ENCODE measurements around the gene UACA. TPM values are rescaled to one million over a fixed set of nuclear protein-coding genes. Genes with fewer than 3 reads are reported as not detected.
"Not testable (repeated sequence)": the region's sequence is repeated elsewhere in the genome, so short reads cannot be mapped to it uniquely, and the experiment has no call there.

The UACA gene, protein sequence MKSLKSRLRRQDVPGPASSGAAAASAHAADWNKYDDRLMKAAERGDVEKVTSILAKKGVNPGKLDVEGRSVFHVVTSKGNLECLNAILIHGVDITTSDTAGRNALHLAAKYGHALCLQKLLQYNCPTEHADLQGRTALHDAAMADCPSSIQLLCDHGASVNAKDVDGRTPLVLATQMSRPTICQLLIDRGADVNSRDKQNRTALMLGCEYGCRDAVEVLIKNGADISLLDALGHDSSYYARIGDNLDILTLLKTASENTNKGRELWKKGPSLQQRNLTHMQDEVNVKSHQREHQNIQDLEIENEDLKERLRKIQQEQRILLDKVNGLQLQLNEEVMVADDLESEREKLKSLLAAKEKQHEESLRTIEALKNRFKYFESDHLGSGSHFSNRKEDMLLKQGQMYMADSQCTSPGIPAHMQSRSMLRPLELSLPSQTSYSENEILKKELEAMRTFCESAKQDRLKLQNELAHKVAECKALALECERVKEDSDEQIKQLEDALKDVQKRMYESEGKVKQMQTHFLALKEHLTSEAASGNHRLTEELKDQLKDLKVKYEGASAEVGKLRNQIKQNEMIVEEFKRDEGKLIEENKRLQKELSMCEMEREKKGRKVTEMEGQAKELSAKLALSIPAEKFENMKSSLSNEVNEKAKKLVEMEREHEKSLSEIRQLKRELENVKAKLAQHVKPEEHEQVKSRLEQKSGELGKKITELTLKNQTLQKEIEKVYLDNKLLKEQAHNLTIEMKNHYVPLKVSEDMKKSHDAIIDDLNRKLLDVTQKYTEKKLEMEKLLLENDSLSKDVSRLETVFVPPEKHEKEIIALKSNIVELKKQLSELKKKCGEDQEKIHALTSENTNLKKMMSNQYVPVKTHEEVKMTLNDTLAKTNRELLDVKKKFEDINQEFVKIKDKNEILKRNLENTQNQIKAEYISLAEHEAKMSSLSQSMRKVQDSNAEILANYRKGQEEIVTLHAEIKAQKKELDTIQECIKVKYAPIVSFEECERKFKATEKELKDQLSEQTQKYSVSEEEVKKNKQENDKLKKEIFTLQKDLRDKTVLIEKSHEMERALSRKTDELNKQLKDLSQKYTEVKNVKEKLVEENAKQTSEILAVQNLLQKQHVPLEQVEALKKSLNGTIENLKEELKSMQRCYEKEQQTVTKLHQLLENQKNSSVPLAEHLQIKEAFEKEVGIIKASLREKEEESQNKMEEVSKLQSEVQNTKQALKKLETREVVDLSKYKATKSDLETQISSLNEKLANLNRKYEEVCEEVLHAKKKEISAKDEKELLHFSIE (N-terminal part only)
- total RNA-seq (2014; rRNA removed; shearing (Covaris generic); ENCODE audit: low replicate concordance), result 8.0 and 16.2 TPM in 2 replicates

- in situ Hi-C loops (cut with HindIII; ENCODE audit: low pct_unique_long_range_greater_than_20kb, low sequenced_read_pairs), result no loop called here
- peak; percentile 100 for DNase-seq (ENCODE audit: low read depth)
Measured at GRCh38 chr15:70763120-70763949, at the start of gene UACA. UACA (minus strand) TSS chr15:70763558; CDS start chr15:70763407, 151 bp downstream.

DNA sequence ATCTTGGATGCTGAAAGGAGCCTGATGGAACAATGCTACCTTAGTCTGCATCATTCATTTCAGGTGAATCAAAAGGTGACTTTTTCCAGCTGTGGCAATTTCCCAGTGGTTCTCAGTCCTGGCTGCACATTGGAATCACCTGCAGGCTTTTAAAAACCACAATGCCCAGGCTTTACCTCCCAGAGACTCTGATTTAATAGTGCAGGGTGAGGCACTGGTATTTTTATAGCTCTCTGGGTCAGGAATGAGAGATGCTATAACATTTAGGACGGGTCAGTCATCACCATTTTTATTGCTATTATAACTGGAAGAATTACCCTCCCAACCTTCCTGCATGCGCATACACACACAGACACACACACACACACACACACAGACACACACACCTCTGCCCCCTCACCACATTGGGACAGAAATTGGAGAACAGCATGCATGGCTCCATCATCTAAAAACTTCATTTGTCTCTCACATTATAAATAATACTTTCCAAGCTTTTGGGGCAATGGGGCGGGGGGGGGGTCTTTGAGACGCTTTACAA is 49.5 kb upstream of the UACA start:
- DNase-seq (ENCODE audit: low read depth), result no peak
- in situ Hi-C loops (cut with HindIII; ENCODE audit: low pct_unique_long_range_greater_than_20kb, low sequenced_read_pairs), result no loop called here

DNA sequence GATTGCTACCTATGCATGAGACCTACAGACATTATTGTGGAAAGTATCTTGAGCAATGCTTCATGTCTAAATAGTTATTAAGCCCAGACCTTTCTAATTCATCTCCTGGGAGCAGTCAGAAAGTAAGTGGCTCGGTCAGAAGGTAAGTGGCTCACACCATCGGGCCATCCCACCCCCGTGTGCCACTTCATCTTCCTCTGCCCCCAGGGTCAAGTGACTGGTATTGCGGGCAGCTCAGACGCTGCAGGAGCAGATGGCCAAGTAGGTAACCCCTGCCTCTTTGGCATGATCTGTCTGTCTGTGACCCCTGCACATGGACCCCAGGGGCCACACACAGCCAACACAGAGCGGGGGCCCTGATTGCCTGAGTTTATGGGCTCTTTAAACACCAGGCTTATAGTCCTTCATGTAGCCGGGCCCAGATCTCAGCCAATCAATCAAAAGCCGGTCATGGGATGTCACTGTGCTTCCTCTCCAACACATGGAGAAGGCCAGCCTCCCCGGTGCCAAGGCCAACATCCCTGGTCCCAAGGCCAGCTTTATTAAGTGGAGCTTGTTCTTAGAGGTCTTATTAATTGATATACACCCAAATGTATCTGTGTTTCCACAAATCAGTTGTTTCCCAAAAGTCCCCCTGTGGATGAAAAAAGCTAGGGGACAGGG is 47.7 kb upstream of the UACA start:
- in situ Hi-C loops (cut with HindIII; ENCODE audit: low pct_unique_long_range_greater_than_20kb, low sequenced_read_pairs), result no loop called here
- no peak for DNase-seq (ENCODE audit: low read depth)

DNA sequence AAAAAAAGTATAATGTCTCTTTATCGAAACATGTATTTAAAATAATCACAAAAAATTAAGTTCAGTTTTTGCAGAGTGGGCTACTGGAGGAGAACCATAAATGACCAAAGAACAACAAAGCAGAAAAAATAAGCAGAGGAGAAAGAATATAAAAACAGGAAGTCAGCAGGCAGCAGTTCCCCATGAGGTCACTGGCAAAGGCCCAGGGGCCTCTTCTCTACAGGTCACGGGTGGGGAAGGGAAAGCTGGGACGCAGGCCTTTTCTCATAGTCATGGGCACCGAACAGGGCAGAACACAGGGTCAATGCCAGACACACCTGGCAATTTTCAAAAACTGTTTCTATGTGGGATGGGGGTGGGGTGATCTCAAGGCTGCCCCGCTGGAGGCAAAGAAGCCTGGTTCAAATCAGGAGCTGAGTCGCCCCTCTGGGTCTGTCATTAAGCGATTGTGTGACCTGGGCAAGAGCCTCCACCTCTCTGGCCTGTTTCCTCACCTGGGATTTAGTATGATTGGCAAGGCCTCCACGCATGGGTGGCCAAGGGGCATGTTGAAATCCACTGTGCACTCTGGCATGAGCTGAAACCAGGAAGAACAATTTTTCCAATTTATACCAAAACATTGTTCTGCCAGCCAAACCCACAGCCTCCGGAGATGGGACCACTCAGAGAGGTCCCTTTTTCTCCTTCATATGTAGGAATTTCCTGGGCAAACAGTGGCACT is 43.8 kb upstream of the UACA start:
- DNase-seq (ENCODE audit: low read depth), result peak; percentile 47

DNA sequence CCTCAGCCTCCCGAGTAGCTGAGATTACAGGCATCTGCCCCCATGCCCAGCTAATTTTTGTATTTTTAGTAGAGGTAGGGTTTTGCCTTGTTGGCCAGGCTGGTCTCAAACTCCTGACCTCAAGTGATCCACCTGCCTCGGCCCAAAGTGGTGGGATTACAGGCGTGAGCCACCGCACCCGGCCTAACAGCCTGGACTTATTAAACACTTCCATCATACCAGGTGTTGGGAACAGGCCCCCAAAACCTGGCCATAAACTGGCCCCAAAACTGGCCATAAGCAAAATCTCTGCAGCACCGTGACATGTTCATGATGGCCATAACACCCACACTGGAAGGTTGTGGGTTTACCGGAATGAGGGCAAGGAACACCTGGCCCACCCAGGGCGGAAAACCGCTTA is 41.0 kb upstream of the UACA start:
- in situ Hi-C loops (cut with HindIII; ENCODE audit: low pct_unique_long_range_greater_than_20kb, low sequenced_read_pairs); DNase-seq (ENCODE audit: low read depth): not testable (repeated sequence)

More for the DNA sequence above, 43.8 kb upstream of the UACA start:
- in situ Hi-C loops (cut with HindIII; ENCODE audit: low pct_unique_long_range_greater_than_20kb, low sequenced_read_pairs), result no loop called here

DNA sequence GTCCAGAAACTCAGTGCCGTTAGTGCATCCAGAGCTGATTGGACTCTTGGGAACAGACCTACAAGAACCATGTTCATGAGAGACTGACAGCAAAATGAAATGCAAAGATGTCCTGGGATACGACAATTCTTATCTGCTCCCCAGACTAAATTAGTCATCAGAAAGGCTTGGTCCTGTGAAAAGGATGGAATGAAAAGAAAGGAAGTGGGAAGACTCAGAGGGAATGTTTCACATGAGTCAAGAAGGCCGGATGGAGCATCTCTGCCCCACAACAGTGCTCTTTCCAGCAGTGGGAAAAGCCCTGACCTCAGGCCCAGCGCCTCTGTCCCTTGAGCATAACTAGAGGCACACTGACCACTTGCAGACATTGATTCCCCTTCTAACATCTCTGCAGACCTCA is 39.3 kb upstream of the UACA start:
- in situ Hi-C loops (cut with HindIII; ENCODE audit: low pct_unique_long_range_greater_than_20kb, low sequenced_read_pairs), result no loop called here
- no peak for DNase-seq (ENCODE audit: low read depth)

GRCh38 chr15:70801109-70801508 is 37.8 kb upstream of the UACA start:
- DNase-seq (ENCODE audit: low read depth), result no peak
- in situ Hi-C loops (cut with HindIII; ENCODE audit: low pct_unique_long_range_greater_than_20kb, low sequenced_read_pairs), result no loop called here

- in situ Hi-C loops (cut with HindIII; ENCODE audit: low pct_unique_long_range_greater_than_20kb, low sequenced_read_pairs), result no loop called here
- peak; percentile 70 for DNase-seq (ENCODE audit: low read depth)
Measured at GRCh38 chr15:70799667-70800450, 36.5 kb upstream of the UACA start.

- in situ Hi-C loops (cut with HindIII; ENCODE audit: low pct_unique_long_range_greater_than_20kb, low sequenced_read_pairs), result no loop called here
- no peak for DNase-seq (ENCODE audit: low read depth)
Measured at GRCh38 chr15:70797464-70797863, 34.1 kb upstream of the UACA start.

- no peak for DNase-seq (ENCODE audit: low read depth)
- in situ Hi-C loops (cut with HindIII; ENCODE audit: low pct_unique_long_range_greater_than_20kb, low sequenced_read_pairs), result no loop called here
Measured at GRCh38 chr15:70796516-70797310, 33.4 kb upstream of the UACA start.

DNA sequence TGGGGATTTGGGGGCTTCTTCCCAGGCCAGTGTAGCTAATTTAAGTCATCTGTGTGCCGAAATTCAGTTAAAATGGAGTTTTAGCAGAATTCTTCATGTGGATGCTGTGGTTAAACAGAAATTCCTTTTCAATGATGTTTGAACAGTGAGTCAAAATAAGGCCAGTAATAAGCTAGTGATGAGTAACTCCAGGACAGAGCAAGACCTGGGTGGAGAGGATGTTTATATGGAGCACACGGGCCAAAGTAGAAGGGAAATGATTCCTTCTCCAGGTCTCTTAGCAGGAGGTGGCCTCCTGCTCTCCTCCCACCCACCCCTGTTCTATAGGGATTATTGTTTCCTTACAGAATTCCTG is 31.9 kb upstream of the UACA start:
- in situ Hi-C loops (cut with HindIII; ENCODE audit: low pct_unique_long_range_greater_than_20kb, low sequenced_read_pairs), result no loop called here
- peak; percentile 80 for DNase-seq (ENCODE audit: low read depth)

DNA sequence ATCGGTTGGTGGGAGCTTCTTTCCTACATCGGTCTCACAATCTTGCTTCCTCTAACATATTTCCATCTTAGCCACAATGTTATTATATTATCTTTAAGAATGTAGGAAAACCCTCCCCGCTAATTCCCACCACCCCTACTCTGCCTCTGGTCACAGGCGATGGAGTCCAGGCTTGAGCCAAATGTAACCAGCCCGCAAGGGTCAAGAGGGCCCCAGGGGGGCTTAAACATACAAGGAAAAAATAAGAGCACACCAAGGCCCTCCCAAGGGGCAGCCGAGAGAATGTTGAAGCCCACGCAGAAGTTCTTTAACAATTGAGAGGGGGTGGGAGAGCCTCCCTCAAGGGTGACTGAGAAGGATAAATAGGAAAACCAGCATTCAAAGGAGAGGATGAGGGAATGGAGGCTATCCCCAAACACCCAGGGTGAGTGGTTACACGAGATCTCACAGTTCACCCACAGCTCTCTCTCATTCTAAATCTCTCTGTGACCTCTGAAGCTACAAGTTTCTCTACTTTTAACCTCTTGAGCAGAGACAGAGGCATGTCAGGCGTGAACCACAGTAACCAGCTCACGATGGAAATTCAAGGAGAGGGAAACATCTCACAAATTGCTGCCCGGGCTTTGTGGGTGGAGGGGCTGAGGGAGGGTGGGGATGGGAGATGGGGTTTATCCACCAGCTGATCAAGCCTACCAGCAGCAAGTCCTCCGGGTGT is 31.4 kb upstream of the UACA start:
- in situ Hi-C loops (cut with HindIII; ENCODE audit: low pct_unique_long_range_greater_than_20kb, low sequenced_read_pairs), result no loop called here
- DNase-seq (ENCODE audit: low read depth), result no peak

DNA sequence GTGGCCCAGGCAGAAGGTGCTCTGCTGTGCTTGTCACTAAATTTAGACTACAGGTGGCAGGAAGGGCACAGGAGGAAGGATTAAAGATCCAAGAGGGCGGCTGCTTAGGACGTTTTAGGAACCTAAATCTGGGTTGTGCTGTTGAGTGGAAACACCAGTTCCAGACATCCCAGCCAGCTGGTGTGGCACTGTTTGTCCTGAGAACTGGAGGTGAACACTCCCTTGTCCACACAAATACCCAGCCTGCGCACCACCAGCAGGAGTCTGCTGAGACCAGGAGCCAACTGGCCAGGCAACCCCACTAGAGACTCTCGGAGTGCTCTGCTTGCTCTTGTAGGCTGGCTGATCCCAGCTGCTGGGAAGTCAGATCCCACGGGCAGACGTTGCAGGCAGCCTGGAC is 30.3 kb upstream of the UACA start:
- DNase-seq (ENCODE audit: low read depth), result no peak
- in situ Hi-C loops (cut with HindIII; ENCODE audit: low pct_unique_long_range_greater_than_20kb, low sequenced_read_pairs), result no loop called here

- in situ Hi-C loops (cut with HindIII; ENCODE audit: low pct_unique_long_range_greater_than_20kb, low sequenced_read_pairs), result no loop called here
- DNase-seq (ENCODE audit: low read depth), result peak; percentile 73
Measured at GRCh38 chr15:70792171-70792573, 28.8 kb upstream of the UACA start.
